Skeletal muscle cell (primary cell): Measurements from ENCODE around the gene TMEM54.

ENCODE experiments used
- DNase-seq: peaks from one replicate; pipeline ENCODE4 v3.0.0-alpha.2; 2010; ENCODE audit warnings: low read depth
- H3K4me3 ChIP-seq: 2 replicates; pipeline ENCODE4 v1.5.1; 2011; ENCODE audit warnings: low read depth, mild to moderate bottlenecking, control low read depth, low read length, moderate library complexity

TMEM54 gene

DNA sequence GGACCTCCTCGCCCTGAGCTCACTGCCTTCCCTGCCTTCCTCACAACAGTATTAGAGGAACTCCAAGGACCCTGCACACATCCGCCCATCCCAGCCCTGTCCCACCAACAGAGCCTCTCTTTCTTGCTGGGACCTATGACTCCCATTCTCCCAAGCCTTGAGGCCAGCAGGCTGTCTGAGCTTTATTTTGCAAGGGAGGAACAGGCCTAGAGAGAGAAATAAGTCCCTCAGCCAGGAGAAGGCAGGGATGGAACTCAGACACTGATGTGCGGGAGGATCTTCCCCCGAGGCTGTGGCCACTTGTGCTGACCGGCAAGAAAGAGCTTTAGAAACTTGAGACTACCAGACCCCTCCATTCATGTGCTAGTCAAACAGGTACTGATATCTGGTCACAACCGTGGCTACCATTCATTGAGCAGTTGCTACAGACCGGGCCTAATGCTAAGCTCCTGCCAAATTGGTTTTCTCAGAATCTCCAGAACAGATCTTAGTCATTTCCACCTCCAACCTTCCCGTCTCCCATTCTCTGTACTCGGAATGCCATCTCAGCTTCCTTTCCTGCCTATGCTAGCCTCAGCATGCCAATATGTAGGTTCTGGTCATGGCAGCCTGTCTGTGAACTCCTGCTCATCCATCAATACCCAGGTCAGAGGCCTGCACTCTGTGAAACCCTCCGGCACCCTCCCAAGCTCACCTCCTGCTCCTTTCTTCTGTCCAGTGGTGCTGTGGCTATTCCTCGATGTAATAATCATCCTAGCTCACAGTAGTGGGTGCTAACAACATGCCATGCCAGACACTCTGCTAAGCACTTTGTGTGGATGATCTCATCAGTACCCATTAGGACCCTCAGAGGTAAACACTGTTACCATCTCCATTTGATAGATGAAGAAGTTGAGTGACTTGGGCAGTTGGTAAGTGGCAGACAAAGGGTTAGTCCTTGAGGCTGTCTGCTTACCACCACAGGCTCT lies 3.8 kb downstream of the TMEM54 start:
- no peak overlapping the region for H3K4me3 ChIP-seq
- no peak for DNase-seq

DNA sequence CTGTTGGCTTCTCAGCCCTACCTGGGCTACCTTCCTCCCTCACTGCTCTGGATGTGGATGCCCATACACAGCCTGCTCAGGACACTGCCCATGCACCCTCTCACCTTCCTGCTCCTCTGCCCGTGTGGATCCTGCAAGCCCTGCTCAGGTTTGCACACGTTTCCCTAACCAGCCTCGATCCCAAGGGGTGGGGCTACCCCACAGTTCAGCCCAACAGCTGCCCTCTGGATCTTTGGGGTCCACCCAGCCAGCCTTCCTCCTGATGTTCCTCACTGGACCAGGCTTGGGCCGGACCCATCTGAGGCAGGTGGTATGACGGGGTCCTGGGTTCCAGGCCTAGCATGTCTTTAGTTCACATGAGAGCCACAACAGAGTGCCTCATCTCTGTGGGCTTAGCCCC lies 4.7 kb downstream of the TMEM54 start:
- DNase-seq = no peak
- H3K4me3 ChIP-seq = no peak overlapping the region

GRCh38 chr1:32895325-32896215 lies 5.6 kb downstream of the TMEM54 start:
- H3K4me3 ChIP-seq = no peak overlapping the region
- no peak for DNase-seq

DNA sequence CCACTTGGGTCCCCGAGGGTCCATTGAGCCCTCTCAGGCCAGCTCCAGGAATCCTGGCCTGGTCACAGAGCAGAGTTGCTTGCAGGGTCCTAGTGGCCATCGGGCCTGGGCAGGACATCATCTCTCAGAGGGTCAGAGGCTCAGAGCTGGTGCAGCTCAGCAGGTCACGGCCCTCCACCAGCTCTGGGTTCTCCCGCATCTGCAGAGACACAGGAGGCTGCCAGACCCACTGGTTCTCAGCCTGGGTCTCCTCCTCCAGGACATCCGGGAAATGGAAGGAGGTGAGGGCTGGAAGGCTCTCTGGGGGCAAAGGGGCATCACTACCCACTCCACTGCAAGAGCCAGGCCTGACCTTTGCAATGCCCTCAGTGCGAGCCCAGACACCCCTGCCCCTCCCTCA lies 6.5 kb downstream of the TMEM54 start:
- H3K4me3 ChIP-seq = no peak overlapping the region
- DNase-seq = no peak

GRCh38 chr1:32894019-32894600 lies 7.1 kb downstream of the TMEM54 start:
- H3K4me3 ChIP-seq = no peak overlapping the region
- no peak for DNase-seq

- no peak for DNase-seq
- H3K4me3 ChIP-seq = peak overlapping the region; percentile 51
These were observed 7.8 kb downstream of the TMEM54 start for GRCh38 chr1:32893198-32894018.

GRCh38 chr1:32892368-32893197 lies 8.6 kb downstream of the TMEM54 start:
- peak overlapping the region; percentile 51 for H3K4me3 ChIP-seq
- no peak for DNase-seq

- H3K4me3 ChIP-seq = no peak overlapping the region
- no peak for DNase-seq
These were observed 9.6 kb downstream of the TMEM54 start for GRCh38 chr1:32891630-32892029.

GRCh38 chr1:32891241-32891570 lies 10.0 kb downstream of the TMEM54 start:
- H3K4me3 ChIP-seq = no peak overlapping the region
- no peak for DNase-seq

GRCh38 chr1:32890516-32891240 lies 10.5 kb downstream of the TMEM54 start:
- H3K4me3 ChIP-seq = no peak overlapping the region
- no peak for DNase-seq

DNA sequence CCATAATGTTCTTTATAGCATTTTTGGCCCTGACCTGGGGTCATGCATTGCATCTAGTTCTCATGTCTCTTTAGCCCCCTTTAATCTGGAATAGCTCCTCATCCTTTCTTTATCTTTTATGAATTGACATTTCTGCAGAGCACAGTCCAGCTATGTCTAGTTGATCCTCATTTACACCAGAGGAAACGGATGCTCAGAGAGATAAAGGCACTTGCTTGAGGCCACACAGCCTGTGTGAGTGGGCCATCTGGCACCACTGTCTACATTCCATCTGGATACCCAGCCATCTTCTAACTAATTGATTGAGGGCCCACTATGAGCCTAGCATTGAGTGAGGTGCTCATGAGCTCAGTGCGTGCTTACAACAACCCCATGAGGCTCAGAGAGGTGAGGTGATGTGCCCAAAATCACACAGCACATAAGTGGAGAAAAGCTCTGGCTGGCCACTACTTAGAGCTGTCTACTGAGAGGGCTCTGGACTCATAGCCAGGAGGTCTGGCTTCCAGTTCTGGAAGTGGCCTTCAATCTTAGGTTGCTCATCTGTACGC lies 11.4 kb downstream of the TMEM54 start:
- no peak for DNase-seq
- no peak overlapping the region for H3K4me3 ChIP-seq

DNA sequence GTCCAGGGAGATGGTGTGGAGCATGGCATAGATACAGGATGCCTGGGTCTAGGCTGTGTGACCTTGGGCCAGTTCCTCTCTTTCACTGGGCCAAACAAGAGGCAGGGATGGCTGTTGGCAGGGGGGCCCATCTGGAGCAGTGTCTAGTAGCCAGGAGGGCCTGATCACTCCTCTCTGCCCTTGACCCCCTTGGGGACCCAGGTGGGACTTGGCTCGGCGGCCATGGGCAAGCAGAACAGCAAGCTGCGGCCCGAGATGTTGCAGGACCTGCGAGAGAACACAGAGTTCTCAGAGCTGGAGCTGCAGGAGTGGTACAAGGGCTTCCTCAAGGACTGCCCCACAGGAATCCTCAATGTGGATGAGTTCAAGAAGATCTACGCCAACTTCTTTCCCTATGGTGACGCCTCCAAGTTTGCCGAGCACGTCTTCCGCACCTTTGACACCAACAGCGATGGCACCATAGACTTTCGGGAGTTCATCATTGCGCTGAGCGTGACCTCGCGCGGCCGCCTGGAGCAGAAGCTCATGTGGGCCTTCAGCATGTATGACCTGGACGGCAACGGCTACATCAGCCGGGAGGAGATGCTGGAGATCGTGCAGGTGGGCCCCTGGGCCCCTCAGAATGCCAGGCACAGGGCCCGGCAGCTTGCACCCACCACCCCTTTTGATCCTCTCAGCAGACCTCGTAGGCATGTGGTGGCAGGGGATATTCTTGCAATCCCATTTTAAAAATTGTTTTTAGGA lies 12.3 kb downstream of the TMEM54 start:
- H3K4me3 ChIP-seq = no peak overlapping the region
- DNase-seq = no peak

DNA sequence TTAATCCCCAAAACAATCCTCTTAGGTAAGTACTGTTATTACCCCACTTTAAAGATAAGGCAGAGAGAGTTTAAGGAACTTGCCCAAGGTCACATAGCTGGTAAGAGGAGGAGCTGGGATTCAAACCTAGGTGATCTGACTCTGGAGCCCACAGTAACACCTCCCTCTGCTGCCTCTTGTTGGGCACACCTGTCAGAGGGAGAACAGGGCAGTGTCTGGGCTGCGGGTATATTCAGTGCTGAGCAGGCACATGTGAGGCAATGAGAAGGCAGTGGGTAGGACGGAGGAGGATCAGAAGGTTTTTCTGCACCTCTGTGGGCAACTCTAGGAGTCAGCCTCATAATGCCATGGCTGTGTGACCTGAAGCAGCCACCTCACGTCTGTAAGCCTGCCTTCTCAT lies 13.1 kb downstream of the TMEM54 start:
- H3K4me3 ChIP-seq = no peak overlapping the region
- no peak for DNase-seq

GRCh38 chr1:32887623-32888022 lies 13.6 kb downstream of the TMEM54 start:
- no peak for DNase-seq

GRCh38 chr1:32886828-32887414 lies 14.3 kb downstream of the TMEM54 start:
- no peak for DNase-seq
- no peak overlapping the region for H3K4me3 ChIP-seq

More at GRCh38 chr1:32887623-32888022, 13.6 kb downstream of the TMEM54 start:
- no peak overlapping the region for H3K4me3 ChIP-seq

DNA sequence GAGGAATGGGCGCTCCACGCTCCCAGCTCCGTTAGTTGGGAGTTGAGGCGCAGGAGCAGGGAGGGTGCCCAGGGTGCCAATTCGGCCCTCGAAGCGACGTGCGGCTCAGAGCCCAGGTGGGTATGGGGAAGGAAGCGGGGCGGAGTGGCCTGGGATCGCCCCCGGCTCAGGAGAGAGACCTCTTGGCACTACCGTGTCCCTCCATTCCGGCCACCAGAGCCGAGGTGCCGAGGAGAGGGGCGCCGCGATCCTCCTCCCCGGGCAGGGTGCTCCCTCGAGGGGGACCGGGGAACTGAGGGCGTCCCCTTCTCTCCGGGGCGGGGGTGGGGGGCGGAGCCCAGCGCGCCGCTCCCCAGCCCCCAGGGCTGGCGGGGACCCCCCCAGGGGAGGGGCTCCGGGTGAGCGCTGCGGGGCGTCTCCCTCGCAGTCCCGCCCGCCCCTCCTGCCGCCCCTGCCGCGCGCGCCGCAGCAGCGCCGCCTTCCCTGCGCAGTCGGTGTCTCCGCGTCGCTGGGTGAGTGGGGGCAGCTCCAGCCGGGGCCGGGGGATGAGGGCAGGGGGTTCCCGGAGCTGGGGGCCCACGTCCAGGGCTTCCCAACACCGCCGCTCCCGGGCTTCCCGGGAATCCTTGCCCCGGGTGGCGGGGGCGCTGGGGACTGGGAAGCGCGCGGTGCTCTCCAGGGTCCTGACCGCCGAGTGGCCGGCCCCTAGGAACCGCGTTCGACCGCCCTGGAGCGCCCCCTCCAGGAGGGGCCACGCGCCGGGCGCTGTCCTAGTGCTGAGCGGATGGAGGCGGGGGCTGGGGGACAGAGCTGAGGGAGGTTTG lies 15.0 kb downstream of the TMEM54 start, which contains the start of gene HPCA:
HPCA (plus strand) TSS at position 488 of the 824 bp plus-strand sequence. CDS start 2,408 bp downstream, outside the sequence.
- peak within 1 kb of the TSS; percentile 22 for H3K4me3 ChIP-seq
- DNase-seq = no peak
